ENCODE results near the gene SRSF4. TPM values are rescaled to one million over a fixed set of nuclear protein-coding genes. Genes with fewer than 3 reads are reported as not detected.

The SRSF4 gene
- total RNA-seq, 1 donor = 27.9 TPM

DNA sequence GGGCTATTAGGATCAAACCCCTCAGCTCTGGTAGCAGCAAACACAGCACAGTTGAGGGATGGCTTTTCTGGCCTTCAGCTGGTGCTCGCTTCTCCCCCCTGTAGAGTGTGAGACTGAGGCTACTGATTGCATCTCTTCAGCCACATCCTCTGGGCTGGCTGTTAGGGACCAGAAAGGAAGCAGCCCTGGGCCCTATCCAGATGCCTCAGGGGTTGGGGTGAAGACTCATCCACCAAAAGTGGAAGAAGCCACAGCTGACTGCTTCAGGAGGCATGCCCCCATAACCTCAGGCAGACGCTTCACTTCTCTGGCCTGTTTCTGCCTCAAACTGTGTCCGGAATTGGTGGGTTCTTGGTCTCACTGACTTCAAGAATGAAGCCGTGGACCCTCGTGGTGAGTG lies 51.8 kb downstream of the SRSF4 start:
- Histone ChIP-seq H3K4me3 (ENCODE audit: insufficient read depth, low read length) (no peak overlapping the region), H2AFZ (ENCODE audit: low read length) (no peak overlapping the region), H3K27ac (ENCODE audit: low read depth, low read length) (no peak overlapping the region), H3K4me1 (ENCODE audit: insufficient read depth, low read length) (no peaks in the 10 kb centered on the region), H3K36me3 (ENCODE audit: insufficient read depth, low read length) (no peaks in the 10 kb centered on the region), H3K27me3 (ENCODE audit: insufficient read depth, low read length) (peaks cover 7% of the 10 kb centered on the region), H4K20me1 (ENCODE audit: insufficient read depth, low read length) (no peaks in the 10 kb centered on the region), H3K4me2 (ENCODE audit: insufficient read depth, low read length) (no peak overlapping the region), H3K79me2 (ENCODE audit: insufficient read depth, low read length) (no peaks in the 10 kb centered on the region), H3K9me3 (ENCODE audit: low read depth, low read length) (no peaks in the 10 kb centered on the region)
- TF ChIP-seq, protein P1, sequence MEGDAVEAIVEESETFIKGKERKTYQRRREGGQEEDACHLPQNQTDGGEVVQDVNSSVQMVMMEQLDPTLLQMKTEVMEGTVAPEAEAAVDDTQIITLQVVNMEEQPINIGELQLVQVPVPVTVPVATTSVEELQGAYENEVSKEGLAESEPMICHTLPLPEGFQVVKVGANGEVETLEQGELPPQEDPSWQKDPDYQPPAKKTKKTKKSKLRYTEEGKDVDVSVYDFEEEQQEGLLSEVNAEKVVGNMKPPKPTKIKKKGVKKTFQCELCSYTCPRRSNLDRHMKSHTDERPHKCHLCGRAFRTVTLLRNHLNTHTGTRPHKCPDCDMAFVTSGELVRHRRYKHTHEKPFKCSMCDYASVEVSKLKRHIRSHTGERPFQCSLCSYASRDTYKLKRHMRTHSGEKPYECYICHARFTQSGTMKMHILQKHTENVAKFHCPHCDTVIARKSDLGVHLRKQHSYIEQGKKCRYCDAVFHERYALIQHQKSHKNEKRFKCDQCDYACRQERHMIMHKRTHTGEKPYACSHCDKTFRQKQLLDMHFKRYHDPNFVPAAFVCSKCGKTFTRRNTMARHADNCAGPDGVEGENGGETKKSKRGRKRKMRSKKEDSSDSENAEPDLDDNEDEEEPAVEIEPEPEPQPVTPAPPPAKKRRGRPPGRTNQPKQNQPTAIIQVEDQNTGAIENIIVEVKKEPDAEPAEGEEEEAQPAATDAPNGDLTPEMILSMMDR (IDR thresholded peaks at IDR 0.05; ENCODE audit: extremely low read depth, low read depth, low read length) = no peak
- DNase-seq (ENCODE audit: insufficient read length, low spot score, missing footprints) = no peak

- Histone ChIP-seq H3K79me2 (ENCODE audit: insufficient read depth, low read length) (no peaks in the 10 kb centered on the region), H3K36me3 (ENCODE audit: insufficient read depth, low read length) (no peaks in the 10 kb centered on the region), H2AFZ (ENCODE audit: low read length) (no peak overlapping the region), H3K4me2 (ENCODE audit: insufficient read depth, low read length) (no peak overlapping the region), H3K27ac (ENCODE audit: low read depth, low read length) (no peak overlapping the region), H3K4me3 (ENCODE audit: insufficient read depth, low read length) (no peak overlapping the region), H3K4me1 (ENCODE audit: insufficient read depth, low read length) (no peaks in the 10 kb centered on the region), H4K20me1 (ENCODE audit: insufficient read depth, low read length) (no peaks in the 10 kb centered on the region), H3K9me3 (ENCODE audit: low read depth, low read length) (no peaks in the 10 kb centered on the region), H3K27me3 (ENCODE audit: insufficient read depth, low read length) (no peaks in the 10 kb centered on the region)
- TF ChIP-seq, protein P1 (IDR thresholded peaks at IDR 0.05; ENCODE audit: extremely low read depth, low read depth, low read length) = no peak
- DNase-seq (ENCODE audit: insufficient read length, low spot score, missing footprints) = no peak
Observed at GRCh38 chr1:29128739-29129138, 53.0 kb downstream of the SRSF4 start.

DNA sequence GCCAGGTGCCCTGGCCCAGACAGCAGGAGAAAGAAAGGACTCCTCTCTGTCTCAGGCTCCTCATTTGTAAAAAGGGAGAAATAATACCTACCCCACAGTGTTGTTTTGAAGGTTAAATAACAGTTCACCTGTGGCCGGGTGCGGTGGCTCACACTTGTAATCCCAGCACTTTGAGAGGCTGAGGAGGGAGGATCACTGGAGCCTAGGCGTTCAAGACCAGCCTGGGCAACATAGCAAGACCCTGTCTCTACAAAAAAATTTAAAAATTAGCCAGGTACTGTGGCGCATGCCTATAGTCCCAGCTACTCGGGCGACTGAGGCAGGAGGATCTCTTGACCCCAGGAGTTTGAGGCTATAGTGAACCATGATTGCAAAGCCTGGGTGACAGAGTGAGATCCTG lies 55.5 kb downstream of the SRSF4 start:
- Histone ChIP-seq H4K20me1 (ENCODE audit: insufficient read depth, low read length) (no peaks in the 10 kb centered on the region), H3K4me3 (ENCODE audit: insufficient read depth, low read length) (no peak overlapping the region), H3K9me3 (ENCODE audit: low read depth, low read length) (no peaks in the 10 kb centered on the region), H3K4me1 (ENCODE audit: insufficient read depth, low read length) (peaks cover 5% of the 10 kb centered on the region), H3K27ac (ENCODE audit: low read depth, low read length) (no peak overlapping the region), H3K27me3 (ENCODE audit: insufficient read depth, low read length) (no peaks in the 10 kb centered on the region), H2AFZ (ENCODE audit: low read length) (no peak overlapping the region), H3K79me2 (ENCODE audit: insufficient read depth, low read length) (no peaks in the 10 kb centered on the region), H3K4me2 (ENCODE audit: insufficient read depth, low read length) (no peak overlapping the region), H3K36me3 (ENCODE audit: insufficient read depth, low read length) (no peaks in the 10 kb centered on the region)
- no peak for DNase-seq (ENCODE audit: insufficient read length, low spot score, missing footprints)
- TF ChIP-seq, protein P1 (IDR thresholded peaks at IDR 0.05; ENCODE audit: extremely low read depth, low read depth, low read length) = no peak

GRCh38 chr1:29125788-29126187 lies 55.9 kb downstream of the SRSF4 start:
- Histone ChIP-seq H3K9me3 (ENCODE audit: low read depth, low read length) (no peaks in the 10 kb centered on the region), H4K20me1 (ENCODE audit: insufficient read depth, low read length) (peaks cover 3% of the 10 kb centered on the region), H3K4me2 (ENCODE audit: insufficient read depth, low read length) (no peak overlapping the region), H3K4me3 (ENCODE audit: insufficient read depth, low read length) (no peak overlapping the region), H2AFZ (ENCODE audit: low read length) (no peak overlapping the region), H3K79me2 (ENCODE audit: insufficient read depth, low read length) (no peaks in the 10 kb centered on the region), H3K27ac (ENCODE audit: low read depth, low read length) (no peak overlapping the region), H3K27me3 (ENCODE audit: insufficient read depth, low read length) (no peaks in the 10 kb centered on the region), H3K4me1 (ENCODE audit: insufficient read depth, low read length) (peaks cover 5% of the 10 kb centered on the region), H3K36me3 (ENCODE audit: insufficient read depth, low read length) (no peaks in the 10 kb centered on the region)
- no peak for DNase-seq (ENCODE audit: insufficient read length, low spot score, missing footprints)
- TF ChIP-seq, protein P1 (IDR thresholded peaks at IDR 0.05; ENCODE audit: extremely low read depth, low read depth, low read length) = no peak

Data from osteoblast (primary cell).